Ascending aorta (tissue), 2 donors: ENCODE data around the gene FGF19. TPM values are rescaled to one million over a fixed set of nuclear protein-coding genes. Genes with fewer than 3 reads are reported as not detected.

Source experiments
- DNase-seq, 2 donors: peaks; one replicate each; pipeline ENCODE4 v3.0.0-alpha.2; 2019; ENCODE audit warnings: low spot score in 2 of 2
- H3K27ac ChIP-seq, 2 donors: fragments of 200-600 bp; sonication (generic); one replicate each; pipeline ENCODE4 v1.5.1; 2016 to 2017; ENCODE audit warnings: mild to moderate bottlenecking in 1 of 2
- H3K27me3 ChIP-seq: fragments of 200-600 bp; sonication (generic); one replicate; pipeline ENCODE4 v1.5.1; 2017
- H3K36me3 ChIP-seq, 2 donors: fragments of 200-600 bp; sonication (generic); one replicate each; pipeline ENCODE4 v1.5.1; 2016
- H3K4me1 ChIP-seq, 2 donors: fragments of 200-600 bp; sonication (generic); one replicate each; pipeline ENCODE4 v1.5.1; 2016 to 2017; ENCODE audit warnings: mild to moderate bottlenecking in 1 of 2
- H3K4me3 ChIP-seq, 2 donors: fragments of 200-600 bp; sonication (generic); one replicate each; pipeline ENCODE4 v1.5.1; 2016 to 2017; ENCODE audit warnings: mild to moderate bottlenecking in 1 of 2
- H3K9me3 ChIP-seq, 2 donors: fragments of 200-600 bp; sonication (generic); one replicate each; pipeline ENCODE4 v1.5.1; 2016
- intact Hi-C: fragments of 100-400 bp; cut with DNase I; formaldehyde crosslinking; loops from one replicate; pipeline ENCODE4 v1.15.1; 2023
- total RNA-seq: library from RNA; depleted of rRNA; stranded (reverse); fragments of >200 nt; gene quantifications from one replicate; pipeline ENCODE4 v1.1.0, GENCODE V29; 2016
- TF ChIP-seq, protein P1 (sequence below), 3 experiments: fragments of 200-600 bp in 2 of 3; fragments of 450-650 bp in 1 of 3; sonication (generic) in 2 of 3; IDR thresholded peaks; one replicate each; pipeline ENCODE4 v1.5.1; 2016 to 2019; ENCODE audit warnings: antibody characterized with exemption in 3 of 3, mild to moderate bottlenecking in 1 of 3, moderate library complexity in 1 of 3

FGF19 gene
- total RNA-seq, 1 donor from 2014 or later = not detected

DNA sequence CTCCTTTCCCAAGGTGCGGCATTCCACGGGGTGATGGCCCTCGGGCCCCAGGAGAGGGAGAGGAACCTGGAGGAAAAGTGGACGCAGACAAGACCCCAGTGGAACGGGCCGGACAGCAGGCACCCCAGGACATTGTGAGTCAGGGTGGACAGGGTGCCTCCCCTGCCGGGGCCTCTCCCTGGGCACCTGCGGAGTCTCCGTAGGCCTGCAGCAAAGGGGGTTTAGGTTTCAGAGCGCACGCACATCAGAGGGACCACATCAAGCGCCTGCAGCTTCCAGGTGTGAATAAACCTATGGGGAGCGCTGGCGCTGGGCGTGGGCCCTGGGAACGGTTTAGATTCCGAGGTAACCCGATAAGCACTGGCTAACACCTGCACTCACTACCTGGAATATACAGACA, 22.7 kb upstream of the FGF19 start:
- H3K36me3 ChIP-seq = no peaks in the 10 kb centered on the region
- H3K27me3 ChIP-seq = no peaks in the 10 kb centered on the region
- H3K4me3 ChIP-seq = no peak overlapping the region
- intact Hi-C loops = no loop called here
- H3K4me1 ChIP-seq = no peaks in the 10 kb centered on the region
- no peak overlapping the region for H3K27ac ChIP-seq
- H3K9me3 ChIP-seq = no peaks in the 10 kb centered on the region
- no peak for DNase-seq
- TF ChIP-seq, protein P1, sequence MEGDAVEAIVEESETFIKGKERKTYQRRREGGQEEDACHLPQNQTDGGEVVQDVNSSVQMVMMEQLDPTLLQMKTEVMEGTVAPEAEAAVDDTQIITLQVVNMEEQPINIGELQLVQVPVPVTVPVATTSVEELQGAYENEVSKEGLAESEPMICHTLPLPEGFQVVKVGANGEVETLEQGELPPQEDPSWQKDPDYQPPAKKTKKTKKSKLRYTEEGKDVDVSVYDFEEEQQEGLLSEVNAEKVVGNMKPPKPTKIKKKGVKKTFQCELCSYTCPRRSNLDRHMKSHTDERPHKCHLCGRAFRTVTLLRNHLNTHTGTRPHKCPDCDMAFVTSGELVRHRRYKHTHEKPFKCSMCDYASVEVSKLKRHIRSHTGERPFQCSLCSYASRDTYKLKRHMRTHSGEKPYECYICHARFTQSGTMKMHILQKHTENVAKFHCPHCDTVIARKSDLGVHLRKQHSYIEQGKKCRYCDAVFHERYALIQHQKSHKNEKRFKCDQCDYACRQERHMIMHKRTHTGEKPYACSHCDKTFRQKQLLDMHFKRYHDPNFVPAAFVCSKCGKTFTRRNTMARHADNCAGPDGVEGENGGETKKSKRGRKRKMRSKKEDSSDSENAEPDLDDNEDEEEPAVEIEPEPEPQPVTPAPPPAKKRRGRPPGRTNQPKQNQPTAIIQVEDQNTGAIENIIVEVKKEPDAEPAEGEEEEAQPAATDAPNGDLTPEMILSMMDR (IDR thresholded peaks at IDR 0.05) = no peak

DNA sequence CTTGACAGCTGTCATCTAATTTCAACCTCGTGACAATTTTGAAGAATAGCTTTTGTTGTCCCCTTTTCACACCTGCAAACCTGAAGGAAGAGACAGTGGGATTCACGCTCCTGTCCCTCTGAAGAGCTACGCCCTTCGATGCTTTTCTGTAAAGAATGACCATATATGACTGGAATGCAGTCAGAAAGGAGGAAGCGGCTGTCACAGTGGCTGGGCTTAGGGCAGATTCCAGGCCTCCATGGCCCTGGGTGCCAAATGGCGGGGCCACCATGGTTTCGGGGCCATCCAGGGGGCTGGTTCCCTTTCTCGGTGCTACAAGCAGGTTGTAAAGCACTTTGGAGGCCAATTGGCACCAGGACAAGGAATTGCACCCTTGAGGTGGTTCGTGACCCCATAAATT, 22.2 kb upstream of the FGF19 start:
- Histone ChIP-seq H3K27me3 (no peaks in the 10 kb centered on the region), H3K9me3 (no peaks in the 10 kb centered on the region), H3K4me1 (no peaks in the 10 kb centered on the region), H3K4me3 (no peak overlapping the region), H3K36me3 (no peaks in the 10 kb centered on the region), H3K27ac (no peak overlapping the region)
- no peak for DNase-seq
- TF ChIP-seq, protein P1 (IDR thresholded peaks at IDR 0.05) = no peak
- intact Hi-C loops = no loop called here

DNA sequence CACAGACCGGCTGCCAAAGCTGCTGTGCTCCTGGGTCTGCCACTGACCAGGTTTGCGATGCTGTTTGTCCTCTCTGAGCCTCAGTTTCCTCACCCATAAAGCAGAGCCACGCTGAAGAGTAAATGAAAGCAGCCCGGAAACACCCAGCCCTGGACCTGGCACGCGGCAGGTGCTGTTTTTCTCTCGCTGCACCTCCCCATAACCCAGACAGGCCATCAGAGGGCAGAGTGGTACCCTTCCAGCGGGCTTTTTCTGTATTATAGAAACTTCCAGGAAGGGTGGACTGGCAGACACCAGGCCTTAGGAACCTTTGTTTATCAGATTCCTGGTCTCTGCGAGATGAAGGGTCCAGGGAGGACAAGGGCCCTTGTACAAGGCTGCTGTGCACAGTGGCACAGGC, 17.9 kb upstream of the FGF19 start:
- no peak overlapping the region for H3K4me3 ChIP-seq

DNA sequence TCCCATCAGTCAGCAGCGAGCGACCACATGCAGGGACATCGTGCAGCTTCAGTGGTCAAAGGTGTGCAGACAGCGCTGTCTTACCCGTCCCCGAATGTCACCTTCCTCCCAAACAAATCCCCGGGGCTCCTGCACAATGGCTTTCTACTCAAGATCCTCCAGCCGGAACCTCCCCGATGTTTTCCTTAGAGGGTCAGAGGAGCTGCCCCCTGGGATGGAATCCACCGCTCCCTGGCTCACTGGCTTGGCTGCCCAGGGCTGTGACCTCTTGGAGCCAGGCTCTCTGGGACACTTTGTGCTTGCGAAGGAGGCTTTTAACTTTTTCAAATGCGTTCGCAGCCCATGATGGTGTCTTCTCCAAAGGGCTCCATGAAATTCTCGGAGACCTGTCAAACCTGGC, 17.3 kb upstream of the FGF19 start:
- no peaks in the 10 kb centered on the region for H3K36me3 ChIP-seq
- TF ChIP-seq, protein P1 (IDR thresholded peaks at IDR 0.05) = no peak
- no peaks in the 10 kb centered on the region for H3K4me1 ChIP-seq
- no peak overlapping the region for H3K27ac ChIP-seq
- H3K9me3 ChIP-seq = no peaks in the 10 kb centered on the region
- intact Hi-C loops = no loop called here
- no peaks in the 10 kb centered on the region for H3K27me3 ChIP-seq
- no peak overlapping the region for H3K4me3 ChIP-seq
- no peak for DNase-seq

More for the DNA sequence above, 17.9 kb upstream of the FGF19 start:
- TF ChIP-seq, protein P1 (IDR thresholded peaks at IDR 0.05) = no peak
- intact Hi-C loops = no loop called here
- DNase-seq = no peak
- Histone ChIP-seq H3K9me3 (no peaks in the 10 kb centered on the region), H3K27me3 (no peaks in the 10 kb centered on the region), H3K36me3 (no peaks in the 10 kb centered on the region), H3K4me1 (no peaks in the 10 kb centered on the region), H3K27ac (no peak overlapping the region)

DNA sequence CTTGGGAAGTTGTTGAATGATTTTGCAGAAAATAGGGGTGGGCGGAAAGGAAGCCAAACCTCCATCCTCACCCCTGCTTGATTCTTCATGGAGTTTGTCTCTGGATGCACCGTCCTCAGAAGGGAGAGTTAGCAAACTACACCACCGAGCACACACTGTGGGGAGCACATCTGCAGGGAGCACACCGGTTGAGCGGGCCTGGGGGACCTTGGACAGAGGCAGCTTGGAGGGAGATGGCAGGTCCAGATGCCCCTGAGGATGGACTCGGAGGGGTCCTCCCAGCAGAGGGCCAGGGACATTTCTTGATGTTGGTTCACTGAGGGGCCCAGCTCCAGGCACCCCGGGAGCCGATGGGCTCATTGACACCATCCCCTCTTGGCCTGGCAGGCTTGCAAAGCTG, 15.1 kb upstream of the FGF19 start:
- H3K27me3 ChIP-seq = no peaks in the 10 kb centered on the region
- H3K9me3 ChIP-seq = no peaks in the 10 kb centered on the region
- no peak overlapping the region for H3K27ac ChIP-seq
- no peak for DNase-seq
- TF ChIP-seq, protein P1 (IDR thresholded peaks at IDR 0.05) = no peak
- no peaks in the 10 kb centered on the region for H3K36me3 ChIP-seq
- H3K4me3 ChIP-seq = no peak overlapping the region
- intact Hi-C loops = no loop called here
- H3K4me1 ChIP-seq = no peaks in the 10 kb centered on the region

DNA sequence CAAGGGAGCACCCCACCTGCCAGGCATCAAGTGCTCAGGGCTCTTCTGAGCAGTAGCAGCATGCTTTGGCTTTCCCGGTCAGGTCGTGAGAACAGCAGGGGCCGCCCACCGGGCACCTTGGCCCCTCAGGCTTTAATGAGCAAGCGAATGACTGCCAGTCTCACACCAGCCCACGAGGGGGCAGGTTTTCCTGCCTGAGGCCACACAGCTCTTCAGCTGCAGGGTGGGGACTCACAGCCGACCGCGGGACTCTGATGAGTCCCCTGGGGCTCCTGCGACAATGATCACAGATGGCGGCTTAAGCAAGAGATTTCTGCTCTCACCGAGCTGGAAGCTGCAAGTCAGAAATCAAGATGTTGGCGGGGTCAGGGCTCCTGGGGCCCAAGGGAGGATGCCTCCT, 14.3 kb upstream of the FGF19 start:
- Histone ChIP-seq H3K36me3 (no peaks in the 10 kb centered on the region), H3K4me3 (no peak overlapping the region), H3K4me1 (no peaks in the 10 kb centered on the region), H3K27ac (no peak overlapping the region), H3K27me3 (no peaks in the 10 kb centered on the region), H3K9me3 (no peaks in the 10 kb centered on the region)
- TF ChIP-seq, protein P1 (IDR thresholded peaks at IDR 0.05) = peak in 1 of 3 experiments; percentile 28
- no peak for DNase-seq
- intact Hi-C loops = no loop called here
